Kidney (tissue), 14 donors: Measurements from ENCODE around the gene COBLL1. TPM values are rescaled to one million over a fixed set of nuclear protein-coding genes. Genes with fewer than 3 reads are reported as not detected.

Experiments used
- DNase-seq, 5 donors: peaks; one replicate each; pipeline ENCODE4 v3.0.0-alpha.2; 2013 to 2020
- FAIRE-seq: peaks from 2 replicates; lab custom pipeline; 2012; peaks lifted over from hg19 to GRCh38; lab: Jason Lieb, UNC
- H3K27ac ChIP-seq, 2 donors: one replicate each; pipeline ENCODE4 v1.7.0; 2013; ENCODE audit warnings: low read depth in 2 of 2, low read length in 2 of 2, inconsistent platforms in 1 of 2
- H3K27me3 ChIP-seq: one replicate; pipeline ENCODE4 v1.7.1; 2013; ENCODE audit warnings: low read length, inconsistent platforms; ENCODE audit not compliant: control insufficient read depth, insufficient read depth
- H3K36me3 ChIP-seq, 3 donors: one replicate each; pipeline versions ENCODE4 v1.7.0 to v1.7.1; 2013; ENCODE audit warnings: low read length in 3 of 3, control low read depth in 1 of 3, inconsistent platforms in 1 of 3; ENCODE audit not compliant: insufficient read depth in 3 of 3, control insufficient read depth in 2 of 3
- H3K4me1 ChIP-seq, 3 donors: one replicate each; pipeline versions ENCODE4 v1.7.0 to v1.7.1; 2013; ENCODE audit warnings: low read length in 3 of 3, inconsistent platforms in 1 of 3, low read depth in 1 of 3; ENCODE audit not compliant: control insufficient read depth in 2 of 3, insufficient read depth in 2 of 3
- H3K4me3 ChIP-seq, 3 donors: one replicate each; pipeline versions ENCODE4 v1.7.0 to v1.8.1; 2013; ENCODE audit warnings: low read length in 3 of 3, control low read depth in 1 of 3, inconsistent platforms in 1 of 3
- H3K9ac ChIP-seq, 3 donors: one replicate each; pipeline versions ENCODE4 v1.7.0 to v1.7.1; 2013; ENCODE audit warnings: low read length in 3 of 3, control low read depth in 1 of 3, inconsistent platforms in 1 of 3
- H3K9me3 ChIP-seq, 3 donors: one replicate each; pipeline versions ENCODE4 v1.7.0 to v1.7.1; 2013; ENCODE audit warnings: low read length in 3 of 3, control low read depth in 1 of 3, inconsistent platforms in 1 of 3; ENCODE audit not compliant: control insufficient read depth in 2 of 3, insufficient read depth in 1 of 3
- CTCF ChIP-seq: IDR thresholded peaks from 3 replicates; pipeline ENCODE4 v1.5.1; 2012; ENCODE audit warnings: mild to moderate bottlenecking, moderate library complexity, borderline replicate concordance; ENCODE audit not compliant: insufficient read depth; ENCODE audit errors: extremely low read depth
- intact Hi-C: fragments of 100-400 bp; cut with DNase I; formaldehyde crosslinking; loops from one replicate; pipeline ENCODE4 v1.11.1; 2022
- polyA plus RNA-seq: library from polyadenylated mRNA; stranded (reverse); fragments of 350-450 nt; fragmentation: Illumina TruSeq; extraction: RNeasy Lipid Tissue Mini Kit (QIAGEN cat#74804); gene quantifications from one replicate; pipeline ENCODE4 v1.2.3, GENCODE V29; 2014; ENCODE audit warnings: low read depth, low replicate concordance; ENCODE audit not compliant: insufficient read depth
- total RNA-seq: library from RNA; stranded (reverse); fragmentation: NEBNext Ultra II Directional; extraction: Animal tissue kit (Norgen Biotek cat#: 25700); gene quantifications from one replicate; pipeline ENCODE4 v1.2.1, GENCODE V29; 2021
- donor health status: control.
- donor health status: control.
- donor health status: control.
- donor health status: control.
- donor health status: control.
- donor health status: DM: yes; HTN: yes; CAD: no.
- donor health status: Normal renal cell carcinoma (clear cell type).

COBLL1 gene
- total and polyA plus RNA-seq, 2 donors from 2014 or later, result 39.7 to 205 TPM

GRCh38 chr2:164664070-164664469 is 177.6 kb downstream of the COBLL1 start:
- DNase-seq (no peak), FAIRE-seq (no peak)
- Histone ChIP-seq H3K27ac (no peak overlapping the region), H3K27me3 (no peaks in the 10 kb centered on the region), H3K9ac (no peak overlapping the region), H3K36me3 (no peaks in the 10 kb centered on the region), H3K4me1 (no peaks in the 10 kb centered on the region), H3K9me3 (no peaks in the 10 kb centered on the region), H3K4me3 (no peak overlapping the region)
- TF ChIP-seq CTCF, result no peak
- intact Hi-C loops, result no loop called here

- H3K27ac ChIP-seq, result no peak overlapping the region
- intact Hi-C loops, result no loop called here
These were observed 178.6 kb downstream of the COBLL1 start for GRCh38 chr2:164662868-164663631.

GRCh38 chr2:164662066-164662465 is 179.6 kb downstream of the COBLL1 start:
- Histone ChIP-seq H3K27me3 (no peaks in the 10 kb centered on the region), H3K9me3 (no peaks in the 10 kb centered on the region), H3K36me3 (no peaks in the 10 kb centered on the region), H3K27ac (no peak overlapping the region), H3K4me1 (no peaks in the 10 kb centered on the region), H3K4me3 (no peak overlapping the region), H3K9ac (no peak overlapping the region)
- intact Hi-C loops, result no loop called here
- DNase-seq, result no peak
- FAIRE-seq, result no peak
- TF ChIP-seq CTCF, result no peak

More at GRCh38 chr2:164662868-164663631, 178.6 kb downstream of the COBLL1 start:
- no peak for FAIRE-seq
- H3K9me3 ChIP-seq, result no peaks in the 10 kb centered on the region
- DNase-seq, result no peak
- H3K4me1 ChIP-seq, result no peaks in the 10 kb centered on the region
- no peak overlapping the region for H3K9ac ChIP-seq
- no peaks in the 10 kb centered on the region for H3K36me3 ChIP-seq
- no peak for TF ChIP-seq CTCF
- no peaks in the 10 kb centered on the region for H3K27me3 ChIP-seq
- no peak overlapping the region for H3K4me3 ChIP-seq
